Activated CD4-positive, alpha-beta T cell treated with anti-CD3 and anti-CD28 coated beads, Interleukin-2, amount 10 ng/mL, durations not matched to agents 7 days and 5 days (primary cell): ENCODE data around the gene SH3PXD2B. TPM values are rescaled to one million over a fixed set of nuclear protein-coding genes. Genes with fewer than 3 reads are reported as not detected.
"Not testable (repeated sequence)": the region's sequence is repeated elsewhere in the genome, so short reads cannot be mapped to it uniquely, and the experiment has no call there.

Source experiments
- CTCF ChIA-PET: fragments of 350-600 bp; sonication (Branson Sonifier 250); formaldehyde crosslinking; loops from one replicate; lab custom pipeline; 2021; ENCODE audit warnings: antibody characterized with exemption; lab: Charles Lee
- POLR2A ChIA-PET: fragments of 350-600 bp; sonication (Branson Sonifier 250); formaldehyde crosslinking; loops from one replicate; lab custom pipeline; 2021; ENCODE audit warnings: antibody characterized with exemption; lab: Charles Lee
- DNase-seq: peaks from one replicate; pipeline ENCODE4 v3.0.0-alpha.2; 2020
- H3K27ac Mint-ChIP-seq: one replicate; pipeline ENCODE4 v1.8.0; 2021; ENCODE audit warnings: mild to moderate bottlenecking, moderate library complexity, mixed read lengths
- H3K27me3 Mint-ChIP-seq: one replicate; pipeline ENCODE4 v1.8.0; 2021; ENCODE audit warnings: mixed read lengths
- H3K36me3 Mint-ChIP-seq: one replicate; pipeline ENCODE4 v1.8.0; 2021; ENCODE audit warnings: low read depth, mixed read lengths
- H3K4me1 Mint-ChIP-seq: one replicate; pipeline ENCODE4 v1.8.0; 2021; ENCODE audit warnings: mixed read lengths
- H3K4me3 Mint-ChIP-seq: one replicate; pipeline ENCODE4 v1.8.0; 2021; ENCODE audit warnings: mild to moderate bottlenecking, moderate library complexity, mixed read lengths
- H3K9me3 Mint-ChIP-seq: one replicate; pipeline ENCODE4 v1.8.0; 2021; ENCODE audit warnings: mixed read lengths
- total RNA-seq, 2 experiments: library from RNA; stranded (reverse); gene quantifications; one replicate each; pipeline ENCODE4 v1.2.3, GENCODE V29; 2021

The SH3PXD2B gene
- total RNA-seq, 2 experiments from 2014 or later: 0.33 to 0.35 TPM

GRCh38 chr5:172479034-172479783 lies 24.9 kb upstream of the SH3PXD2B start:
- H3K36me3 Mint-ChIP-seq: no peaks in the 10 kb centered on the region
- H3K9me3 Mint-ChIP-seq: no peaks in the 10 kb centered on the region
- POLR2A ChIA-PET: no interaction called here
- DNase-seq: peak; percentile 74
- H3K4me1 Mint-ChIP-seq: no peaks in the 10 kb centered on the region
- CTCF ChIA-PET: interaction anchor here (0.8 to 1.5 kb wide), 5 partner anchors 23 to 235 kb away, joined by 3 to 8 read pairs (median 4); no protein-coding TSS in a partner anchor
- no peak overlapping the region for H3K4me3 Mint-ChIP-seq
- H3K27ac Mint-ChIP-seq: peak overlapping the region; percentile 65
- no peaks in the 10 kb centered on the region for H3K27me3 Mint-ChIP-seq

- H3K9me3 Mint-ChIP-seq, POLR2A ChIA-PET, DNase-seq, H3K4me3 Mint-ChIP-seq, H3K4me1 Mint-ChIP-seq, H3K27me3 Mint-ChIP-seq, H3K27ac Mint-ChIP-seq, H3K36me3 Mint-ChIP-seq: not testable (repeated sequence)
- CTCF ChIA-PET: interaction anchor here (1.0 to 1.5 kb wide), 2 partner anchors 220 to 236 kb away, joined by 3 to 8 read pairs; no protein-coding TSS in a partner anchor
These were observed 24.3 kb upstream of the SH3PXD2B start for GRCh38 chr5:172478695-172479033.

- Mint-ChIP-seq H3K9me3 (no peaks in the 10 kb centered on the region), H3K27me3 (no peaks in the 10 kb centered on the region), H3K4me3 (no peak overlapping the region), H3K27ac (no peak overlapping the region), H3K36me3 (no peaks in the 10 kb centered on the region), H3K4me1 (no peaks in the 10 kb centered on the region)
- no peak for DNase-seq
- CTCF ChIA-PET: no interaction called here
- POLR2A ChIA-PET: no interaction called here
These were observed 23.9 kb upstream of the SH3PXD2B start for GRCh38 chr5:172478256-172478655.

GRCh38 chr5:172477466-172477865 lies 23.1 kb upstream of the SH3PXD2B start:
- no peak for DNase-seq
- H3K9me3 Mint-ChIP-seq: no peaks in the 10 kb centered on the region
- H3K27ac Mint-ChIP-seq: no peak overlapping the region
- ChIA-PET POLR2A (no interaction called here), CTCF (no interaction called here)
- no peak overlapping the region for H3K4me3 Mint-ChIP-seq
- no peaks in the 10 kb centered on the region for H3K36me3 Mint-ChIP-seq
- H3K4me1 Mint-ChIP-seq: no peaks in the 10 kb centered on the region
- H3K27me3 Mint-ChIP-seq: no peaks in the 10 kb centered on the region

- Mint-ChIP-seq H3K36me3 (no peaks in the 10 kb centered on the region), H3K9me3 (no peaks in the 10 kb centered on the region), H3K4me1 (no peaks in the 10 kb centered on the region), H3K27me3 (peaks cover 3% of the 10 kb centered on the region), H3K27ac (no peak overlapping the region), H3K4me3 (no peak overlapping the region)
- POLR2A ChIA-PET: no interaction called here
- DNase-seq: no peak
- CTCF ChIA-PET: interaction anchor here (0.6 to 0.7 kb wide), 2 partner anchors 28 to 362 kb away, joined by 4 read pairs; no protein-coding TSS in a partner anchor
These were observed 20.0 kb upstream of the SH3PXD2B start for GRCh38 chr5:172474293-172474692.

- Mint-ChIP-seq H3K27ac (no peak overlapping the region), H3K4me1 (no peaks in the 10 kb centered on the region), H3K27me3 (peaks cover 6% of the 10 kb centered on the region), H3K36me3 (no peaks in the 10 kb centered on the region), H3K9me3 (no peaks in the 10 kb centered on the region), H3K4me3 (no peak overlapping the region)
- no peak for DNase-seq
- ChIA-PET POLR2A (no interaction called here), CTCF (no interaction called here)
These were observed 19.1 kb upstream of the SH3PXD2B start for GRCh38 chr5:172473427-172473826.

GRCh38 chr5:172469697-172470096 lies 15.4 kb upstream of the SH3PXD2B start:
- POLR2A ChIA-PET: no interaction called here
- Mint-ChIP-seq H3K9me3 (no peaks in the 10 kb centered on the region), H3K27me3 (peaks cover 13% of the 10 kb centered on the region), H3K4me1 (no peaks in the 10 kb centered on the region), H3K27ac (no peak overlapping the region), H3K36me3 (no peaks in the 10 kb centered on the region), H3K4me3 (no peak overlapping the region)
- no peak for DNase-seq
- CTCF ChIA-PET: no interaction called here

- Mint-ChIP-seq H3K9me3 (peaks cover 12% of the 10 kb centered on the region), H3K4me1 (peaks cover 10% of the 10 kb centered on the region), H3K36me3 (no peaks in the 10 kb centered on the region), H3K27ac (no peak overlapping the region), H3K27me3 (peaks cover 13% of the 10 kb centered on the region), H3K4me3 (no peak overlapping the region)
- ChIA-PET CTCF (interaction anchor here (1.4 kb wide), 1 partner anchor 231 kb away, joined by 3 read pairs; no protein-coding TSS in a partner anchor), POLR2A (no interaction called here)
- no peak for DNase-seq
These were observed 11.7 kb upstream of the SH3PXD2B start for GRCh38 chr5:172466062-172466461.

GRCh38 chr5:172463031-172463430 lies 8.7 kb upstream of the SH3PXD2B start:
- peaks cover 6% of the 10 kb centered on the region for H3K27me3 Mint-ChIP-seq
- peaks cover 12% of the 10 kb centered on the region for H3K9me3 Mint-ChIP-seq
- no peak for DNase-seq
- CTCF ChIA-PET: no interaction called here
- no peak overlapping the region for H3K27ac Mint-ChIP-seq
- H3K4me1 Mint-ChIP-seq: peaks cover 16% of the 10 kb centered on the region
- H3K36me3 Mint-ChIP-seq: no peaks in the 10 kb centered on the region
- POLR2A ChIA-PET: no interaction called here
- H3K4me3 Mint-ChIP-seq: no peak overlapping the region

- Mint-ChIP-seq H3K36me3 (no peaks in the 10 kb centered on the region), H3K4me3 (no peak overlapping the region), H3K4me1 (peaks cover 20% of the 10 kb centered on the region), H3K27ac (no peak overlapping the region), H3K9me3 (peaks cover 12% of the 10 kb centered on the region), H3K27me3 (peaks cover 15% of the 10 kb centered on the region)
- CTCF ChIA-PET: interaction anchor here (1.0 to 2.9 kb wide), 5 partner anchors 8 to 805 kb away, joined by 3 to 15 read pairs (median 6); no protein-coding TSS in a partner anchor
- POLR2A ChIA-PET: no interaction called here
- DNase-seq: no peak
These were observed 5.4 kb upstream of the SH3PXD2B start for GRCh38 chr5:172459783-172460165.

- ChIA-PET CTCF (interaction anchor here (2.1 to 2.9 kb wide), 3 partner anchors 7 to 239 kb away, joined by 6 to 15 read pairs (median 10); no protein-coding TSS in a partner anchor), POLR2A (no interaction called here)
- H3K4me3 Mint-ChIP-seq: no peak overlapping the region
- H3K27me3 Mint-ChIP-seq: peaks cover 17% of the 10 kb centered on the region
- DNase-seq: no peak
- H3K36me3 Mint-ChIP-seq: no peaks in the 10 kb centered on the region
- no peak overlapping the region for H3K27ac Mint-ChIP-seq
- H3K4me1 Mint-ChIP-seq: peaks cover 21% of the 10 kb centered on the region
- H3K9me3 Mint-ChIP-seq: peaks cover 12% of the 10 kb centered on the region
These were observed 4.9 kb upstream of the SH3PXD2B start for GRCh38 chr5:172458976-172459782.

- H3K4me3 Mint-ChIP-seq: no peak overlapping the region
- H3K36me3 Mint-ChIP-seq: no peaks in the 10 kb centered on the region
- no peak overlapping the region for H3K27ac Mint-ChIP-seq
- H3K9me3 Mint-ChIP-seq: no peaks in the 10 kb centered on the region
- H3K4me1 Mint-ChIP-seq: peaks cover 20% of the 10 kb centered on the region
- H3K27me3 Mint-ChIP-seq: peaks cover 37% of the 10 kb centered on the region
- CTCF ChIA-PET: interaction anchor here (1.1 to 1.3 kb wide), 2 partner anchors 10 to 23 kb away, joined by 3 read pairs; no protein-coding TSS in a partner anchor
- no peak for DNase-seq
- POLR2A ChIA-PET: no interaction called here
These were observed 1.9 kb upstream of the SH3PXD2B start for GRCh38 chr5:172456076-172456722.
